ENCODE measurements around the gene RABGAP1L.
A peak's percentile ranks its signal among the peaks of the same experiment; 100 is the strongest.

The RABGAP1L gene

GRCh38 chr1:174999936-175000696 is 840.8 kb downstream of the RABGAP1L start, which contains the start of gene CACYBP:
TSS of gene CACYBP (plus strand) at chr1:174999947. CDS start at chr1:175000181, 234 bp downstream.
- peaks cover 11% of the 10 kb centered on the region for H3K36me3 ChIP-seq (replicated peaks; ENCODE audit: low read depth, low read length)
- peaks cover 34% of the 10 kb centered on the region for H4K20me1 ChIP-seq (ENCODE audit: insufficient read depth, low read length)
- TF ChIP-seq CTCF (IDR thresholded peaks at IDR 0.05; ENCODE audit: low read depth, low read length) = no peak
- peak within 1 kb of the TSS; percentile 96 for H3K9ac ChIP-seq (ENCODE audit: low read length)
- no peaks in the 10 kb centered on the region for H3K9me3 ChIP-seq (ENCODE audit: insufficient read depth, low read length)
- peaks cover 53% of the 10 kb centered on the region for H3K79me2 ChIP-seq (ENCODE audit: low read length)
- H3K4me1 ChIP-seq (ENCODE audit: low read length) = peaks cover 44% of the 10 kb centered on the region
- no peaks in the 10 kb centered on the region for H3K27me3 ChIP-seq (ENCODE audit: low read depth, low read length)
- H2AFZ ChIP-seq (ENCODE audit: low read depth, low read length) = peak within 1 kb of the TSS; percentile 88
- peak within 1 kb of the TSS; percentile 81 for H3K4me2 ChIP-seq (ENCODE audit: low read length)
- peak within 1 kb of the TSS; percentile 86 for H3K27ac ChIP-seq (ENCODE audit: low read length)
- H3K4me3 ChIP-seq (ENCODE audit: low read length) = peak within 1 kb of the TSS; percentile 93

- Histone ChIP-seq H3K36me3 (replicated peaks; ENCODE audit: low read depth, low read length) (peaks cover 17% of the 10 kb centered on the region), H3K9me3 (ENCODE audit: insufficient read depth, low read length) (no peaks in the 10 kb centered on the region), H4K20me1 (ENCODE audit: insufficient read depth, low read length) (peaks cover 37% of the 10 kb centered on the region), H3K4me3 (ENCODE audit: low read length) (peak overlapping the region; percentile 93), H3K27ac (ENCODE audit: low read length) (peak overlapping the region; percentile 86), H3K4me2 (ENCODE audit: low read length) (peak overlapping the region; percentile 81), H3K79me2 (ENCODE audit: low read length) (peaks cover 59% of the 10 kb centered on the region), H3K9ac (ENCODE audit: low read length) (peak overlapping the region; percentile 96), H2AFZ (ENCODE audit: low read depth, low read length) (no peak overlapping the region), H3K4me1 (ENCODE audit: low read length) (peaks cover 46% of the 10 kb centered on the region), H3K27me3 (ENCODE audit: low read depth, low read length) (no peaks in the 10 kb centered on the region)
- TF ChIP-seq EZH2phosphoT487 (IDR thresholded peaks at IDR 0.05; ENCODE audit: low read depth) = no peak
- no peak for TF ChIP-seq CTCF (IDR thresholded peaks at IDR 0.05; ENCODE audit: low read depth, low read length)
Observed at GRCh38 chr1:175000697-175001187, 841.4 kb downstream of the RABGAP1L start.

- Histone ChIP-seq H4K20me1 (ENCODE audit: insufficient read depth, low read length) (peaks cover 44% of the 10 kb centered on the region), H3K4me3 (ENCODE audit: low read length) (no peak overlapping the region), H3K9me3 (ENCODE audit: insufficient read depth, low read length) (no peaks in the 10 kb centered on the region), H3K79me2 (ENCODE audit: low read length) (peaks cover 82% of the 10 kb centered on the region), H2AFZ (ENCODE audit: low read depth, low read length) (no peak overlapping the region), H3K4me2 (ENCODE audit: low read length) (peak overlapping the region; percentile 30; the same call in 1 of the 2 replicates), H3K4me1 (ENCODE audit: low read length) (peaks cover 42% of the 10 kb centered on the region), H3K36me3 (replicated peaks; ENCODE audit: low read depth, low read length) (peaks cover 31% of the 10 kb centered on the region), H3K27me3 (ENCODE audit: low read depth, low read length) (no peaks in the 10 kb centered on the region), H3K27ac (ENCODE audit: low read length) (no peak overlapping the region), H3K9ac (ENCODE audit: low read length) (no peak overlapping the region)
- TF ChIP-seq CTCF (IDR thresholded peaks at IDR 0.05; ENCODE audit: low read depth, low read length) (no peak), EZH2phosphoT487 (IDR thresholded peaks at IDR 0.05; ENCODE audit: low read depth) (no peak)
Observed at GRCh38 chr1:175002910-175003517, 843.7 kb downstream of the RABGAP1L start.

- peaks cover 87% of the 10 kb centered on the region for H3K79me2 ChIP-seq (ENCODE audit: low read length)
- no peaks in the 10 kb centered on the region for H3K9me3 ChIP-seq (ENCODE audit: insufficient read depth, low read length)
- H3K27ac ChIP-seq (ENCODE audit: low read length) = no peak overlapping the region
- peaks cover 36% of the 10 kb centered on the region for H3K36me3 ChIP-seq (replicated peaks; ENCODE audit: low read depth, low read length)
- no peak overlapping the region for H3K9ac ChIP-seq (ENCODE audit: low read length)
- H3K4me3 ChIP-seq (ENCODE audit: low read length) = no peak overlapping the region
- peaks cover 44% of the 10 kb centered on the region for H4K20me1 ChIP-seq (ENCODE audit: insufficient read depth, low read length)
- H3K4me1 ChIP-seq (ENCODE audit: low read length) = peaks cover 38% of the 10 kb centered on the region
- H2AFZ ChIP-seq (ENCODE audit: low read depth, low read length) = no peak overlapping the region
- H3K27me3 ChIP-seq (ENCODE audit: low read depth, low read length) = no peaks in the 10 kb centered on the region
- H3K4me2 ChIP-seq (ENCODE audit: low read length) = peak overlapping the region; percentile 30
- TF ChIP-seq CTCF (IDR thresholded peaks at IDR 0.05; ENCODE audit: low read depth, low read length) = no peak
- TF ChIP-seq EZH2phosphoT487 (IDR thresholded peaks at IDR 0.05; ENCODE audit: low read depth) = no peak
Observed at GRCh38 chr1:175003521-175003920, 844.2 kb downstream of the RABGAP1L start.
